A549 (cell line): ENCODE measurements around the gene TAOK3. TPM values are rescaled to one million over a fixed set of nuclear protein-coding genes. Genes with fewer than 3 reads are reported as not detected.

Source experiments
- ATAC-seq, 2 experiments: fragments of 200-7000 bp in 1 of 2; fragments of >200 bp in 1 of 2; cut with Nextera tagmentation in 1 of 2; cut with Tn5 transposase in 1 of 2; 3 replicates each; pipeline versions ENCODE4 v1.8.0 to v1.9.1; 2018 to 2020; ENCODE audit warnings: mild to moderate bottlenecking in 1 of 2, moderate library complexity in 1 of 2
- CTCF ChIA-PET: fragments of 300-600 bp; sonication (Branson Sonifier 250); formaldehyde crosslinking; extraction: SDS; loops from one replicate; lab custom pipeline; 2021; ENCODE audit warnings: antibody characterized with exemption, inconsistent platforms; lab: Yijun Ruan, JAX
- POLR2A ChIA-PET: fragments of 350-600 bp; formaldehyde crosslinking; extraction: SDS; loops from one replicate; lab custom pipeline; 2021; ENCODE audit warnings: antibody characterized with exemption, inconsistent platforms; lab: Yijun Ruan, JAX
- DNase-seq, 2 experiments: peaks; one replicate each; pipeline versions ENCODE4 v3.0.0 to v3.0.0-alpha.2; 2011 to 2016; ENCODE audit warnings: low read depth in 1 of 2, low spot score in 1 of 2
- FAIRE-seq: peaks from 2 replicates; lab custom pipeline; 2011; peaks lifted over from hg19 to GRCh38; lab: Jason Lieb, UNC
- H3K27ac ChIP-seq, 2 experiments: fragments of >200 bp; sonication (Bioruptor Twin); formaldehyde crosslinking; 3 replicates each; pipeline ENCODE4 v1.5.1; 2016 to 2017
- H3K4me1 ChIP-seq: fragments of >200 bp; sonication (Bioruptor Twin); formaldehyde crosslinking; 3 replicates; pipeline ENCODE4 v1.6.1; 2016
- H3K4me2 ChIP-seq: fragments of >200 bp; sonication (Bioruptor Twin); formaldehyde crosslinking; 3 replicates; pipeline ENCODE4 v1.6.1; 2016
- H3K4me3 ChIP-seq: fragments of >200 bp; sonication (Bioruptor Twin); formaldehyde crosslinking; 3 replicates; pipeline ENCODE4 v1.5.1; 2016
- H3K9me3 ChIP-seq: fragments of >200 bp; sonication (Bioruptor Twin); formaldehyde crosslinking; 3 replicates; pipeline ENCODE4 v1.6.1; 2016
- CBX8 ChIP-seq: fragments of 200-600 bp; sonication (generic); IDR thresholded peaks from 2 replicates; pipeline ENCODE4 v1.6.1; 2016
- CHD2 ChIP-seq: fragments of 150-350 bp; IDR thresholded peaks from 2 replicates; pipeline ENCODE4 v1.6.1; 2014; ENCODE audit warnings: low read length; ENCODE audit not compliant: partially characterized antibody
- EHF ChIP-seq: fragments of 250-450 bp; sonication (Bioruptor Pico); IDR thresholded peaks from 2 replicates; pipeline ENCODE4 v1.5.0; 2020; ENCODE audit warnings: mild to moderate bottlenecking
- EHMT2 ChIP-seq: fragments of 200-600 bp; sonication (generic); IDR thresholded peaks from 2 replicates; pipeline ENCODE4 v1.6.1; 2016; ENCODE audit warnings: antibody characterized with exemption, low read depth, mild to moderate bottlenecking, moderate library complexity
- HDAC2 ChIP-seq: fragments of 200-600 bp; sonication (generic); IDR thresholded peaks from 2 replicates; pipeline ENCODE4 v1.6.1; 2016
- HEYL ChIP-seq: fragments of 250-450 bp; sonication (Bioruptor Pico); IDR thresholded peaks from 2 replicates; pipeline ENCODE4 v1.8.0; 2021; ENCODE audit warnings: mild to moderate bottlenecking, moderate library complexity
- HOXA7 ChIP-seq: fragments of 250-450 bp; sonication (Bioruptor Pico); IDR thresholded peaks from 2 replicates; pipeline ENCODE4 v1.5.0; 2020; ENCODE audit warnings: mild to moderate bottlenecking, moderate library complexity
- HOXB13 ChIP-seq: fragments of 250-450 bp; sonication (Bioruptor Pico); IDR thresholded peaks from 2 replicates; pipeline ENCODE4 v1.5.0; 2020; ENCODE audit warnings: low read depth, mild to moderate bottlenecking, moderate library complexity
- HOXB5 ChIP-seq: fragments of 250-450 bp; sonication (Bioruptor Pico); IDR thresholded peaks from 2 replicates; pipeline ENCODE4 v1.5.0; 2020; ENCODE audit warnings: mild to moderate bottlenecking, moderate library complexity
- JUN ChIP-seq, 2 experiments: fragments of >200 bp; sonication (Bioruptor Twin); formaldehyde crosslinking; IDR thresholded peaks; 2 replicates in 1 of 2; 3 replicates in 1 of 2; pipeline ENCODE4 v1.6.1; 2016 to 2017
- KDM1A ChIP-seq: fragments of 200-600 bp; sonication (generic); IDR thresholded peaks from 2 replicates; pipeline ENCODE4 v1.6.1; 2016; ENCODE audit warnings: low read depth, mild to moderate bottlenecking
- MAFK ChIP-seq: fragments of 450-650 bp; IDR thresholded peaks from 2 replicates; pipeline ENCODE4 v1.6.1; 2014; ENCODE audit not compliant: partially characterized antibody
- PHF8 ChIP-seq: fragments of 200-600 bp; sonication (generic); IDR thresholded peaks from 2 replicates; pipeline ENCODE4 v1.6.1; 2016; ENCODE audit warnings: low read depth, mild to moderate bottlenecking, antibody characterized with exemption, moderate library complexity, borderline replicate concordance
- RCOR1 ChIP-seq: fragments of 150-350 bp; IDR thresholded peaks from 2 replicates; pipeline ENCODE4 v1.6.1; 2014; ENCODE audit warnings: antibody characterized with exemption, low read length, low read depth
- RFX5 ChIP-seq: fragments of 450-650 bp; IDR thresholded peaks from 2 replicates; pipeline ENCODE4 v1.7.1; 2014; ENCODE audit warnings: antibody characterized with exemption, mild to moderate bottlenecking, moderate library complexity
- TP53 ChIP-seq: fragments of 250-450 bp; sonication (Bioruptor Pico); IDR thresholded peaks from 2 replicates; pipeline ENCODE4 v1.5.0; 2021; ENCODE audit warnings: mild to moderate bottlenecking, moderate library complexity
- ZSCAN20 ChIP-seq: fragments of 250-450 bp; sonication (Bioruptor Pico); IDR thresholded peaks from 2 replicates; pipeline ENCODE4 v1.8.0; 2022; ENCODE audit warnings: mild to moderate bottlenecking, moderate library complexity
- WGBS: methylation state at CpG from one replicate; pipeline ENCODE4 v1.1.6; 2017; ENCODE audit errors: missing lambda C conversion rate; 5-methylcytosine and 5-hydroxymethylcytosine counted together
- polyA plus RNA-seq, 4 experiments: library from polyadenylated mRNA; depleted of rRNA in 3 of 4; stranded (reverse); fragments of >200 nt; fragmentation: RNase III in 1 of 4; extraction: RNeasy Plus Mini Kit Qiagen cat#74134 plus additional on column Dnase treatment in 1 of 4; gene quantifications; 2 replicates in 3 of 4; 3 replicates in 1 of 4; pipeline ENCODE4 v1.2.3, GENCODE V29; 2011 to 2017
- TF ChIP-seq, protein P1 (sequence below): fragments of 150-350 bp; IDR thresholded peaks from 2 replicates; pipeline ENCODE4 v1.6.1; 2014; ENCODE audit warnings: low read depth, mild to moderate bottlenecking, low read length
- TF ChIP-seq, protein P2 (sequence below): fragments of >200 bp; sonication (Bioruptor Twin); formaldehyde crosslinking; IDR thresholded peaks from 3 replicates; pipeline ENCODE4 v1.6.1; 2016
- TF ChIP-seq, protein P3 (sequence below): fragments of >200 bp; sonication (Bioruptor Twin); formaldehyde crosslinking; IDR thresholded peaks from 2 replicates; pipeline ENCODE4 v1.6.1; 2016
- TF ChIP-seq, protein P4 (sequence below): fragments of 250-450 bp; sonication (Bioruptor Pico); IDR thresholded peaks from 2 replicates; pipeline ENCODE4 v1.5.0; 2021; ENCODE audit warnings: mild to moderate bottlenecking, moderate library complexity, borderline replicate concordance
- TF ChIP-seq, protein P5 (sequence below): IDR thresholded peaks from 2 replicates; pipeline ENCODE4 v1.6.1; 2012; ENCODE audit warnings: low read depth, borderline replicate concordance

Gene TAOK3
- polyA plus RNA-seq, 2 of the 4 experiments (the other 2 are of a cell fraction): 13.1 to 27.6 TPM

DNA sequence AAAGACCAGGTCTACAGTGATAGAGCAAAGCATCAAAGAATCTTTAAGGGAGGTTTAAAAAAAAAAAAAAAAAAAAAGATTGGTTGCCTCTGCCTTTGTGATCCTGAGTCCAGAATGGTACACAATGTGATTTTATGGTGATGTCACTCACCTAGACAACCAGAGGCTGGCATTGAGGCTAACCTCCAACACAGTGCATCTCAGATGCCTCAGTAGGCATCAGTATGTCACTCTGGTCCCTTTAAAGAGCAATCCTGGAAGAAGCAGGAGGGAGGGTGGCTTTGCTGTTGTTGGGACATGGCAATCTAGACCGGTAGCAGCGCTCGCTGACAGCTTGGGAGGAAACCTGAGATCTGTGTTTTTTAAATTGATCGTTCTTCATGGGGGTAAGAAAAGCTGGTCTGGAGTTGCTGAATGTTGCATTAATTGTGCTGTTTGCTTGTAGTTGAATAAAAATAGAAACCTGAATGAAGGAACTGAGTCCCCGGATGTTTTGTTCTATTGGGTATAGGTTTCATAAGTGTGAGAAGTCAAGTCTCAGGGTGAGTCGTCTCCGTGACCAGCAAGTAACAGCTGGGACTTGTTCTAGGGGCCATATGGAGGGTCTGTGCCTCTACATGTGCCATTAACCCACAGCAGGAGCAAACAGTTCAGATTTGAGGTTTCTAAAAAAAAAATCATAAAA, 227.5 kb downstream of the TAOK3 start:
- no peaks in the 10 kb centered on the region for H3K4me1 ChIP-seq
- H3K9me3 ChIP-seq: no peaks in the 10 kb centered on the region
- 92% methylated on average over 7 of the region's 7 CpGs for WGBS
- POLR2A ChIA-PET: no interaction called here
- DNase-seq (no peak), FAIRE-seq (no peak), ATAC-seq (peak in 1 of 2 experiments; percentile 38; a peak in 1 of 6 replicates)
- no peak overlapping the region for H3K27ac ChIP-seq
- H3K4me2 ChIP-seq: no peak overlapping the region
- CTCF ChIA-PET: interaction anchor here (1.5 kb wide), 1 partner anchor 231 kb away, joined by 3 read pairs; the partner anchor contains the start of gene SUDS3
- TF ChIP-seq TP53 (CRISPR knock-in tag) (no peak), RFX5 (no peak), PHF8 (no peak), EHF (CRISPR knock-in tag) (no peak), ZSCAN20 (no peak), JUN (IDR thresholded peaks at IDR 0.05) (no peak), CBX8 (no peak)
- TF ChIP-seq, protein P1, sequence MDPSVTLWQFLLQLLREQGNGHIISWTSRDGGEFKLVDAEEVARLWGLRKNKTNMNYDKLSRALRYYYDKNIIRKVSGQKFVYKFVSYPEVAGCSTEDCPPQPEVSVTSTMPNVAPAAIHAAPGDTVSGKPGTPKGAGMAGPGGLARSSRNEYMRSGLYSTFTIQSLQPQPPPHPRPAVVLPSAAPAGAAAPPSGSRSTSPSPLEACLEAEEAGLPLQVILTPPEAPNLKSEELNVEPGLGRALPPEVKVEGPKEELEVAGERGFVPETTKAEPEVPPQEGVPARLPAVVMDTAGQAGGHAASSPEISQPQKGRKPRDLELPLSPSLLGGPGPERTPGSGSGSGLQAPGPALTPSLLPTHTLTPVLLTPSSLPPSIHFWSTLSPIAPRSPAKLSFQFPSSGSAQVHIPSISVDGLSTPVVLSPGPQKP: no peak
- TF ChIP-seq, protein P2, sequence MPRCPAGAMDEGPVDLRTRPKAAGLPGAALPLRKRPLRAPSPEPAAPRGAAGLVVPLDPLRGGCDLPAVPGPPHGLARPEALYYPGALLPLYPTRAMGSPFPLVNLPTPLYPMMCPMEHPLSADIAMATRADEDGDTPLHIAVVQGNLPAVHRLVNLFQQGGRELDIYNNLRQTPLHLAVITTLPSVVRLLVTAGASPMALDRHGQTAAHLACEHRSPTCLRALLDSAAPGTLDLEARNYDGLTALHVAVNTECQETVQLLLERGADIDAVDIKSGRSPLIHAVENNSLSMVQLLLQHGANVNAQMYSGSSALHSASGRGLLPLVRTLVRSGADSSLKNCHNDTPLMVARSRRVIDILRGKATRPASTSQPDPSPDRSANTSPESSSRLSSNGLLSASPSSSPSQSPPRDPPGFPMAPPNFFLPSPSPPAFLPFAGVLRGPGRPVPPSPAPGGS: no peak
- H3K4me3 ChIP-seq: no peak overlapping the region

DNA sequence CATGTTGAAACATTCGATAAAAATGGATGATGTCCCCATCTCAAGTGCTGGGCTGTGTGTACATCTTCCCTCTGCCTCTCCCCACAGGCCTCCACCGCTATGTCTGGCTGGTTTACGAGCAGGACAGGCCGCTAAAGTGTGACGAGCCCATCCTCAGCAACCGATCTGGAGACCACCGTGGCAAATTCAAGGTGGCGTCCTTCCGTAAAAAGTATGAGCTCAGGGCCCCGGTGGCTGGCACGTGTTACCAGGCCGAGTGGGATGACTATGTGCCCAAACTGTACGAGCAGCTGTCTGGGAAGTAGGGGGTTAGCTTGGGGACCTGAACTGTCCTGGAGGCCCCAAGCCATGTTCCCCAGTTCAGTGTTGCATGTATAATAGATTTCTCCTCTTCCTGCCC, 228.2 kb downstream of the TAOK3 start:
- no peaks in the 10 kb centered on the region for H3K4me1 ChIP-seq
- no peak overlapping the region for H3K27ac ChIP-seq
- H3K9me3 ChIP-seq: no peaks in the 10 kb centered on the region
- WGBS: 98% methylated on average over 13 of the region's 13 CpGs
- DNase-seq: no peak
- ChIA-PET POLR2A (no interaction called here), CTCF (interaction anchor here (1.5 kb wide), 1 partner anchor 232 kb away, joined by 3 read pairs; the partner anchor contains the start of gene SUDS3)
- H3K4me3 ChIP-seq: no peak overlapping the region
- no peak overlapping the region for H3K4me2 ChIP-seq
- no peak for ATAC-seq
- no peak for FAIRE-seq
- TF ChIP-seq HOXB13 (CRISPR knock-in tag): no peak
- TF ChIP-seq HDAC2: no peak
- no peak for TF ChIP-seq MAFK
- no peak for TF ChIP-seq KDM1A
- no peak for TF ChIP-seq HEYL (CRISPR knock-in tag)
- TF ChIP-seq EHMT2: no peak
- no peak for TF ChIP-seq ZSCAN20
- TF ChIP-seq, protein P3, sequence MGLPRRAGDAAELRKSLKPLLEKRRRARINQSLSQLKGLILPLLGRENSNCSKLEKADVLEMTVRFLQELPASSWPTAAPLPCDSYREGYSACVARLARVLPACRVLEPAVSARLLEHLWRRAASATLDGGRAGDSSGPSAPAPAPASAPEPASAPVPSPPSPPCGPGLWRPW: no peak
- no peak for TF ChIP-seq RCOR1
- no peak for TF ChIP-seq HOXB5 (CRISPR knock-in tag)
- TF ChIP-seq, protein P4, sequence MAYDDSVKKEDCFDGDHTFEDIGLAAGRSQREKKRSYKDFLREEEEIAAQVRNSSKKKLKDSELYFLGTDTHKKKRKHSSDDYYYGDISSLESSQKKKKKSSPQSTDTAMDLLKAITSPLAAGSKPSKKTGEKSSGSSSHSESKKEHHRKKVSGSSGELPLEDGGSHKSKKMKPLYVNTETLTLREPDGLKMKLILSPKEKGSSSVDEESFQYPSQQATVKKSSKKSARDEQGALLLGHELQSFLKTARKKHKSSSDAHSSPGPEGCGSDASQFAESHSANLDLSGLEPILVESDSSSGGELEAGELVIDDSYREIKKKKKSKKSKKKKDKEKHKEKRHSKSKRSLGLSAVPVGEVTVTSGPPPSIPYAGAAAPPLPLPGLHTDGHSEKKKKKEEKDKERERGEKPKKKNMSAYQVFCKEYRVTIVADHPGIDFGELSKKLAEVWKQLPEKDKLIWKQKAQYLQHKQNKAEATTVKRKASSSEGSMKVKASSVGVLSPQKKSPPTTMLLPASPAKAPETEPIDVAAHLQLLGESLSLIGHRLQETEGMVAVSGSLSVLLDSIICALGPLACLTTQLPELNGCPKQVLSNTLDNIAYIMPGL (CRISPR knock-in tag): no peak
- TF ChIP-seq CHD2: no peak
- TF ChIP-seq HOXA7 (CRISPR knock-in tag): no peak
- TF ChIP-seq, protein P5, sequence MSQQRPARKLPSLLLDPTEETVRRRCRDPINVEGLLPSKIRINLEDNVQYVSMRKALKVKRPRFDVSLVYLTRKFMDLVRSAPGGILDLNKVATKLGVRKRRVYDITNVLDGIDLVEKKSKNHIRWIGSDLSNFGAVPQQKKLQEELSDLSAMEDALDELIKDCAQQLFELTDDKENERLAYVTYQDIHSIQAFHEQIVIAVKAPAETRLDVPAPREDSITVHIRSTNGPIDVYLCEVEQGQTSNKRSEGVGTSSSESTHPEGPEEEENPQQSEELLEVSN: no peak
